GM12873 (cell line): Measurements from ENCODE around the gene MAGI2.

Source experiments
- CTCF ChIP-seq: IDR thresholded peaks from 2 replicates; pipeline ENCODE4 v1.5.1; 2012; ENCODE audit warnings: low read depth, mild to moderate bottlenecking, moderate library complexity, low read length, control low read depth; ENCODE audit not compliant: insufficient read depth; ENCODE audit errors: missing control alignments

Gene MAGI2

DNA sequence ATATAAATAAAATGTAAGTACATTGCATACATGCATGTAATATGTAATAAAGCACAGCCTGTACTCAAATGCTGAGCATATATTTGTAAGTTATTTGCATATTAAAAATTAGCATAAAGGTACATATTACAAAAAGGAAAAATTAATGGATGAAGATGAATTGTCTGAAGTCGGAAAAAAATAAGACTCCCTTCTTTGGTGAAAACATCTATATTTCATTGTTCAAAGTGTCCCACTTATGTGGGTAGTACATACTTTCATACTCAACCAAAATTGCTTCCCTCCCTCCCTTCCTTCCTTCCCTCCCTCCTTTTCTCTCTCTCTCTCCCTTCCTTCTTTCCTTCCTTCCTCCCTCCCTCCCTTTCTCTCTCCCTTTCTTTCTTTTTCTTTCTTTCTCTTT is 498.1 kb downstream of the MAGI2 start:
- no peak for TF ChIP-seq CTCF

DNA sequence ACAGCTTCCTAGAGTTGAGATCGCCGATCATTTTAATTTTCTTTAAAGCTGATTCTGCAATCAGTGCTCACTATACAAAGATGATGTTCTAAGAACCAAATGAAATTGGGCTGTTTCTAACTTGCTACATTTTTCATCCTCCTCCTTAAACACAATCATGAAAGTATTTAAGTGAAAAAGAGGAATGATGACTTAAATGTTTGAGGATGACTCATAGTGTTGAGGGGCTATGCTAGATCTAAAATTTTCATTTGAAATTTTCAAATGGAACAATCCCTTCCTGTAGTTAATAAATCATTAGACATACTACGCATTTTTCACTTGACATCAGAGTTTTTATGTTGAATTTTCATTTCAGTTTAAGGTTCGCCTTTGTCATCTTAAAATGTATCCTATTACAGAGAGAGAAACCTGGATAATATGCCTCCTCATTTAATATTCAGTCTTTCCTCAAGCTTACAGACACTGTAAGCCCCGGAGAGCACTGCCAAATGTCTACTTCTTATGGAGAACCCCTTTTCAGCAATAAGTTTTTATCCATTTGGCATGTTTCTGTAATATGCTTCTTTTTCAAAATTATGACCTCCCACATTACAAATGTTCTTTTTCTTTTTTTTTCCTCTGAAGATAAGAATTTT is 499.6 kb downstream of the MAGI2 start:
- TF ChIP-seq CTCF = no peak

- TF ChIP-seq CTCF = no peak
Observed at GRCh38 chr7:78953090-78953489, 500.4 kb downstream of the MAGI2 start.

DNA sequence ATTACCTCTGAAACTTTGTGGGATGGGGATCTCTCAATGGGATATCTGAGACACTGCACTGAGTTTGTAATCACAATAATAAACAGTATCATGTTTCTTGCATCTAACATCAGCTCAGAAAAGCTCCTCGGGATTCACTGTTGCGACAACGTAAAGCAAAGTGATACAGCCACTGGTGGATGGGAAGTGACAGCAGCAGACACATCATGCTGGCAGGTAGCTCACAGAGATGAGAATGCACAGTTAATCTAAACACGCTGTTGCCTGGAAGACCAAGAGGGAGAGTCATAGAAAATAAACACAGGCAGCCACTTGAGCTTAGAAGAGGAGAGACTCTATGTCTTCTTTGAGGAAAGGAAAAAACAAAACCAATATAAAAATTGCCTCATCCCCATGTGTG is 513.8 kb downstream of the MAGI2 start:
- TF ChIP-seq CTCF = no peak

DNA sequence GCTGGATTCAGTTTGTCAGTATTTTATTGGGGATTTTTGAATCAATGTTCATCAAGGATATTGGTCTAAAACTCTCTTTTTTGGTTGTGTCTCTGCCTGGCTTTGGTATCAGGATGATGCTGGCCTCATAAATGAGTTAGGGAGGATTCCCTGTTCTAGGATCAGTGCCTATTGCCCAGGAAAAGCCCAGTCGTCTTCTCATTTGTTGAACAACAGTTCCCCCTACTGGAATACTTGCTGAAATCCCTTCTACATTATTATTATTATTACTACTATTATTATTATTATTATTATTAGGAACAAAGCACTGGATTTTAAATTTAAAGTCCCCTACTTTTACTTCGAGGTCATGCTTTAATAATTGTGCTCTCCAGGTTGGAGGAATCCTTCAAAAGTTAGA is 528.9 kb downstream of the MAGI2 start:
- TF ChIP-seq CTCF = peak; percentile 33

DNA sequence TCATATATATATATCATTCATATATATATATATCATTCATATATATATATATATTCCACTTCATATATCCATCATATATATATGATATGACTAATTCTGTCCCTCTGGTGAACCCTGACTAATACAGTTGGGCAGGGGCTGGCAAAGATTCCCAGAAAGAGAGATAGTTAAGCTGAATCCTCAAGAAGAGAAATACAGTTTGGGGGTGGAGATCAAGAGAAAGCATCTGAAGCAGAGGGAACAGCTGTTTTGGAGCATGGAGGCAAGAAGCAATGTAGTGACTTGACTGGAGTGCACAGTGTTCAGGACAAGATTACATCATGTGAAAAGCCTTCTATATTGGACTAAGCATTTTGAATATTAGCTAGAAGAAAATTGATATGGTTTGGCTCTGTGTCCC is 540.7 kb downstream of the MAGI2 start:
- TF ChIP-seq CTCF = no peak

GRCh38 chr7:78906735-78907134 is 546.7 kb downstream of the MAGI2 start:
- TF ChIP-seq CTCF = no peak
